ENCODE measurements around the gene STRBP.

The STRBP gene

DNA sequence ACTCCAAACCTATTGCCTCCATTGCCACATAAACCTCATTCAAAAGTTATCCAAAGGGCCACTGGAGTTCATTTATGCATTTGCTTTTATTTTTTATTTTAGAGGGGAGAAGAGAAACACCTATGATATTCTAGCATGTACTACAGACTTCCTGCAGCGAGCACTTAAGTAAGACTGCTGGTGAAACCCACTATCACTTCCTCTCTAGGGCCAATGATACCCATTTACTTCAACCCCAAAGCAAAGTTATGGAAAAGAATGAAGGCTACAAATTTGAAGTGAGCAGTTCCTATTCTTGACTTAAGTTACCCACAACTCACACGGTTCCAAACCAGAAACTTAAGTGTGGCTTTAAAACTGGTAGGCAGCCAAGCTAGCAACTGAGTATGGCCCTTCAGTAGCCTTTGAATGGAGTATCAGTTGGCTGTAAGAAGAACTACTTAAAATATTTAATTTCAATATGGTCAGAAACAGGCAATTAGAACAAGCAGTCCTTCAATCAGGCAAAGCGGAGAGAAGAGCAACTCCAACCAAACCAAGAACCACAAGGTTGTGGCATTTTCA, 140.8 kb downstream of the STRBP start:
- H3K4me3 ChIP-seq (ENCODE audit: low read depth, low read length): no peak overlapping the region
- DNase-seq (ENCODE audit: low read depth): no peak
- TF ChIP-seq MAX (IDR thresholded peaks at IDR 0.05; ENCODE audit: low read depth, low read length): no peak
- TF ChIP-seq, protein P1, sequence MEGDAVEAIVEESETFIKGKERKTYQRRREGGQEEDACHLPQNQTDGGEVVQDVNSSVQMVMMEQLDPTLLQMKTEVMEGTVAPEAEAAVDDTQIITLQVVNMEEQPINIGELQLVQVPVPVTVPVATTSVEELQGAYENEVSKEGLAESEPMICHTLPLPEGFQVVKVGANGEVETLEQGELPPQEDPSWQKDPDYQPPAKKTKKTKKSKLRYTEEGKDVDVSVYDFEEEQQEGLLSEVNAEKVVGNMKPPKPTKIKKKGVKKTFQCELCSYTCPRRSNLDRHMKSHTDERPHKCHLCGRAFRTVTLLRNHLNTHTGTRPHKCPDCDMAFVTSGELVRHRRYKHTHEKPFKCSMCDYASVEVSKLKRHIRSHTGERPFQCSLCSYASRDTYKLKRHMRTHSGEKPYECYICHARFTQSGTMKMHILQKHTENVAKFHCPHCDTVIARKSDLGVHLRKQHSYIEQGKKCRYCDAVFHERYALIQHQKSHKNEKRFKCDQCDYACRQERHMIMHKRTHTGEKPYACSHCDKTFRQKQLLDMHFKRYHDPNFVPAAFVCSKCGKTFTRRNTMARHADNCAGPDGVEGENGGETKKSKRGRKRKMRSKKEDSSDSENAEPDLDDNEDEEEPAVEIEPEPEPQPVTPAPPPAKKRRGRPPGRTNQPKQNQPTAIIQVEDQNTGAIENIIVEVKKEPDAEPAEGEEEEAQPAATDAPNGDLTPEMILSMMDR (IDR thresholded peaks at IDR 0.05; ENCODE audit: low read depth, low read length): no peak
- no peak for TF ChIP-seq MYC (IDR thresholded peaks at IDR 0.05; ENCODE audit: low read depth, low read length)

- no peak overlapping the region for H3K4me3 ChIP-seq (ENCODE audit: low read depth, low read length)
- no peak for DNase-seq (ENCODE audit: low read depth)
- TF ChIP-seq MYC (IDR thresholded peaks at IDR 0.05; ENCODE audit: low read depth, low read length): no peak
- TF ChIP-seq POLR2A (IDR thresholded peaks at IDR 0.05; ENCODE audit: extremely low read depth, insufficient read length): no peak
- TF ChIP-seq, protein P1 (IDR thresholded peaks at IDR 0.05; ENCODE audit: low read depth, low read length): no peak
- no peak for TF ChIP-seq MAX (IDR thresholded peaks at IDR 0.05; ENCODE audit: low read depth, low read length)
These were observed 146.9 kb downstream of the STRBP start for GRCh38 chr9:123121457-123121856.

GRCh38 chr9:123120953-123121352, 147.4 kb downstream of the STRBP start:
- DNase-seq (ENCODE audit: low read depth): no peak
- H3K4me3 ChIP-seq (ENCODE audit: low read depth, low read length): no peak overlapping the region
- no peak for TF ChIP-seq POLR2A (IDR thresholded peaks at IDR 0.05; ENCODE audit: extremely low read depth, insufficient read length)
- no peak for TF ChIP-seq MYC (IDR thresholded peaks at IDR 0.05; ENCODE audit: low read depth, low read length)
- no peak for TF ChIP-seq MAX (IDR thresholded peaks at IDR 0.05; ENCODE audit: low read depth, low read length)
- TF ChIP-seq, protein P1 (IDR thresholded peaks at IDR 0.05; ENCODE audit: low read depth, low read length): no peak

DNA sequence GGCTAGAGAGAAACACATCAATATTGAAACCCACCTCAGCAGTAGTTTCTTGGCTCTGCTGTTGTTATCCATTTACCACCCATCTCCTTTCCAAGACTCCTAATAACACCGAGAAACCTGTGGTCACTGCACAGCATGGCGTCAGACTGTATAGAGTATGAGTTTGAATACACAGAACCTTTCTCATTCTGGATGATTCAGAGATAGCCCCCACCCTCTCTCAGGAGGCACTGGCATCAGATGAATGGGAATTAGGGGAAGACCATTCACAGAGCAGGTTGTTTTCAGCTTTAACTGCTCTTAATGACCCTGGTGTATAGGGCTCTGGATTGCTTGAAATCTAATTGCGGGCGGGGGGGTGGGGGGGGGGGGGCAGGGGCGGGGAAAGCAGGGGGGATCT, 148.3 kb downstream of the STRBP start:
- H3K4me3 ChIP-seq (ENCODE audit: low read depth, low read length): no peak overlapping the region
- TF ChIP-seq, protein P1 (IDR thresholded peaks at IDR 0.05; ENCODE audit: low read depth, low read length): no peak
- no peak for TF ChIP-seq MAX (IDR thresholded peaks at IDR 0.05; ENCODE audit: low read depth, low read length)
- no peak for TF ChIP-seq POLR2A (IDR thresholded peaks at IDR 0.05; ENCODE audit: extremely low read depth, insufficient read length)
- TF ChIP-seq MYC (IDR thresholded peaks at IDR 0.05; ENCODE audit: low read depth, low read length): no peak

GRCh38 chr9:123119566-123119965, 148.8 kb downstream of the STRBP start:
- no peak overlapping the region for H3K4me3 ChIP-seq (ENCODE audit: low read depth, low read length)
- DNase-seq (ENCODE audit: low read depth): no peak
- TF ChIP-seq POLR2A (IDR thresholded peaks at IDR 0.05; ENCODE audit: extremely low read depth, insufficient read length) (no peak), MAX (IDR thresholded peaks at IDR 0.05; ENCODE audit: low read depth, low read length) (no peak), MYC (IDR thresholded peaks at IDR 0.05; ENCODE audit: low read depth, low read length) (no peak)
- TF ChIP-seq, protein P1 (IDR thresholded peaks at IDR 0.05; ENCODE audit: low read depth, low read length): no peak

More for the DNA sequence above, 148.3 kb downstream of the STRBP start:
- DNase-seq (ENCODE audit: low read depth): no peak
